Stimulated activated naive CD8-positive, alpha-beta T cell treated with anti-CD3 and anti-CD28 coated beads, Interleukin-15, amount 100 ng/mL, for 72 hours (primary cell): ENCODE data around the gene NTF3.

Experiments used
- ATAC-seq: fragments of 150-1000 bp; cut with Tn5 transposase; 2 replicates; pipeline ENCODE4 v1.10.0; 2021; ENCODE audit warnings: mild to moderate bottlenecking, moderate library complexity
- DNase-seq, 2 donors: peaks; one replicate each; pipeline ENCODE4 v3.0.0; 2021 to 2022
- H3K27ac Mint-ChIP-seq, 2 donors: one replicate each; pipeline ENCODE4 v1.8.0; 2022; ENCODE audit warnings: mild to moderate bottlenecking in 2 of 2, mixed read lengths in 2 of 2, moderate library complexity in 2 of 2
- H3K27me3 Mint-ChIP-seq: one replicate; pipeline ENCODE4 v1.8.0; 2022; ENCODE audit warnings: mixed read lengths
- H3K4me1 Mint-ChIP-seq: one replicate; pipeline ENCODE4 v1.8.0; 2022; ENCODE audit warnings: mild to moderate bottlenecking, mixed read lengths
- H3K4me3 Mint-ChIP-seq, 2 donors: one replicate each; pipeline ENCODE4 v1.8.0; 2022; ENCODE audit warnings: mild to moderate bottlenecking in 2 of 2, mixed read lengths in 2 of 2, moderate library complexity in 1 of 2
- H3K9me3 Mint-ChIP-seq, 2 donors: one replicate each; pipeline ENCODE4 v1.8.0; 2022; ENCODE audit warnings: mixed read lengths in 2 of 2

NTF3 gene

DNA sequence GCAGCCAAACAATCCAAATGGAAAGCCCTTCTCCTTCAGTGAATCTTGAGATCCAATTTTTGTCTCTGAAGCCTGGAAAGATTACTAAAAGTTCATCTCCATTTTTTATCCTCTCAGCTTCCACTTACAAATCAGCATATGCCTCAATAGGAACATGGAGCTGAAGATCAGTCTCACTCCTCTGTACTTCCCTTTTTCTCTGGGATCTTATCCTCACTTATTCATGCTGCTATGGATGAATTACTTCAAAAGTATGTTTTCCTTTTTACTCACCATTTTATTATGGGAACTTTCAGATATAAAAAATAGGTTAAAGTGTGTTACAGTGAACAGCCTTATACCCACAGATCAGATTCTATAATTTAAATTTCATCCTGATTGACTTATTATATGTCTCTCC lies 14.4 kb upstream of the NTF3 start:
- Mint-ChIP-seq H3K9me3 (peaks cover 0 to 7% of the 10 kb centered on the region in 2 donors), H3K27ac (no peak overlapping the region), H3K27me3 (peaks cover 15% of the 10 kb centered on the region), H3K4me3 (no peak overlapping the region), H3K4me1 (no peaks in the 10 kb centered on the region)
- ATAC-seq (no peak), DNase-seq (no peak)

- DNase-seq (no peak), ATAC-seq (no peak)
- no peak overlapping the region for H3K4me3 Mint-ChIP-seq
- no peak overlapping the region for H3K27ac Mint-ChIP-seq
- H3K9me3 Mint-ChIP-seq: no peaks in the 10 kb centered on the region
- H3K27me3 Mint-ChIP-seq: no peaks in the 10 kb centered on the region
- peaks cover 23% of the 10 kb centered on the region for H3K4me1 Mint-ChIP-seq
Measured at GRCh38 chr12:5428332-5429221, 3.3 kb upstream of the NTF3 start.

GRCh38 chr12:5429741-5430557 lies 2.0 kb upstream of the NTF3 start:
- no peak for DNase-seq
- Mint-ChIP-seq H3K27ac (peak overlapping the region in 1 of 2 donors; percentile 31), H3K4me1 (peaks cover 23% of the 10 kb centered on the region), H3K4me3 (no peak overlapping the region), H3K27me3 (no peaks in the 10 kb centered on the region), H3K9me3 (no peaks in the 10 kb centered on the region)
- no peak for ATAC-seq

- H3K9me3 Mint-ChIP-seq: no peaks in the 10 kb centered on the region
- no peaks in the 10 kb centered on the region for H3K27me3 Mint-ChIP-seq
- H3K4me3 Mint-ChIP-seq: peak overlapping the region; percentile 35 to 42
- ATAC-seq: no peak
- peaks cover 23% of the 10 kb centered on the region for H3K4me1 Mint-ChIP-seq
- no peak overlapping the region for H3K27ac Mint-ChIP-seq
- DNase-seq: no peak
Measured at GRCh38 chr12:5430641-5431603, 986 bp upstream of the NTF3 start.

GRCh38 chr12:5433081-5433844 lies 1.4 kb downstream of the NTF3 start:
- no peak for ATAC-seq
- no peaks in the 10 kb centered on the region for H3K9me3 Mint-ChIP-seq
- H3K4me1 Mint-ChIP-seq: peaks cover 23% of the 10 kb centered on the region
- H3K27ac Mint-ChIP-seq: no peak overlapping the region
- peaks cover 15% of the 10 kb centered on the region for H3K27me3 Mint-ChIP-seq
- H3K4me3 Mint-ChIP-seq: no peak overlapping the region
- DNase-seq: no peak

GRCh38 chr12:5433845-5434646 lies 2.1 kb downstream of the NTF3 start:
- peaks cover 15% of the 10 kb centered on the region for H3K27me3 Mint-ChIP-seq
- no peak overlapping the region for H3K27ac Mint-ChIP-seq
- ATAC-seq (no peak), DNase-seq (no peak)
- no peak overlapping the region for H3K4me3 Mint-ChIP-seq
- H3K9me3 Mint-ChIP-seq: no peaks in the 10 kb centered on the region
- H3K4me1 Mint-ChIP-seq: peaks cover 23% of the 10 kb centered on the region

GRCh38 chr12:5434647-5435560 lies 3.0 kb downstream of the NTF3 start:
- H3K4me3 Mint-ChIP-seq: no peak overlapping the region
- peaks cover 23% of the 10 kb centered on the region for H3K4me1 Mint-ChIP-seq
- H3K27me3 Mint-ChIP-seq: peaks cover 15% of the 10 kb centered on the region
- no peak for ATAC-seq
- DNase-seq: no peak
- no peak overlapping the region for H3K27ac Mint-ChIP-seq
- H3K9me3 Mint-ChIP-seq: no peaks in the 10 kb centered on the region

DNA sequence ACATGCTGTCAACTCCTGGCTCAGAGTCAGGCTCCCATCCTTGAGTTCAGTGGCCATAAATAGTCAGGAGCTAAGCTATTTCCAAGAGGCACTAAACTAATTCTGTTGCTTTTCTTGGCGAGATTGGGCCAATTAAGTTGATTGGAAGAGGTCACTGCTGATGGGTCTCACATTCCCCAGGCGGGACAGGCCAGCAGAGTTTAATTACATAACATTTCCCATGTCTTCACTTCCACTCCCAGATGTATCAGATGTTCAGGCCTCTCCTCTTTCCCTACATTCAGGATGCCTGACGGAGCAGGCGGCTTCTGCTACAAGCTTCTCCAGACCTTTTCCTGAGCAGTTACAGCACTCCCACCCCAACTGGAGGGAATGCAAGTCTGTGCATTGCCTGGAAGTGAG lies 5.3 kb downstream of the NTF3 start:
- no peaks in the 10 kb centered on the region for H3K9me3 Mint-ChIP-seq
- peaks cover 6% of the 10 kb centered on the region for H3K4me1 Mint-ChIP-seq
- DNase-seq: no peak
- H3K27me3 Mint-ChIP-seq: peaks cover 22% of the 10 kb centered on the region
- H3K4me3 Mint-ChIP-seq: no peak overlapping the region
- ATAC-seq: no peak
- H3K27ac Mint-ChIP-seq: no peak overlapping the region

GRCh38 chr12:5437589-5437988 lies 5.7 kb downstream of the NTF3 start:
- H3K27ac Mint-ChIP-seq: no peak overlapping the region
- H3K27me3 Mint-ChIP-seq: peaks cover 26% of the 10 kb centered on the region
- no peaks in the 10 kb centered on the region for H3K9me3 Mint-ChIP-seq
- DNase-seq (no peak), ATAC-seq (no peak)
- H3K4me1 Mint-ChIP-seq: peaks cover 2% of the 10 kb centered on the region
- H3K4me3 Mint-ChIP-seq: no peak overlapping the region

- peaks cover 31% of the 10 kb centered on the region for H3K27me3 Mint-ChIP-seq
- H3K27ac Mint-ChIP-seq: no peak overlapping the region
- H3K4me3 Mint-ChIP-seq: no peak overlapping the region
- no peaks in the 10 kb centered on the region for H3K4me1 Mint-ChIP-seq
- DNase-seq: no peak
- ATAC-seq: no peak
- H3K9me3 Mint-ChIP-seq: no peaks in the 10 kb centered on the region
Measured at GRCh38 chr12:5438671-5439200, 6.8 kb downstream of the NTF3 start.

DNA sequence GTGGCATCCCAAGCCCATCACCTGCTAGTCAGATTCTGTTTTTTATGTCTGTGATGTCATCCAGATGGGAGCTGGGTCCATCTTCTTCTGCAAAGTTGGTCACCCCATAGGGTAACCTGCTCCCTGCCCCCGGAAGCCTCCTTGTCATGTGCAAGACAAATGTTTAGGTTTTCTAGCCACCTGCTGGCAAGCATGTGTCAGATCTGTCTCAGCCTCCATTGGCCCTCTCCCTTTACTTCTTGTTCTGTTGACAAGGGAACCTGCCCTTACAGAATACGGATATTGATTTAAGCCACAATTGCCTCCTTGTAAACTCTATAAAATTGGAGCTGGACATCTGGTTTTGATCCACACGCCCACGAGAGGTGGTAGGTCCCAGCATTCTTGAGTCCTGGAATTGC lies 7.5 kb downstream of the NTF3 start:
- no peak overlapping the region for H3K27ac Mint-ChIP-seq
- ATAC-seq (no peak), DNase-seq (no peak)
- H3K4me1 Mint-ChIP-seq: no peaks in the 10 kb centered on the region
- no peaks in the 10 kb centered on the region for H3K9me3 Mint-ChIP-seq
- peaks cover 37% of the 10 kb centered on the region for H3K27me3 Mint-ChIP-seq
- H3K4me3 Mint-ChIP-seq: no peak overlapping the region

DNA sequence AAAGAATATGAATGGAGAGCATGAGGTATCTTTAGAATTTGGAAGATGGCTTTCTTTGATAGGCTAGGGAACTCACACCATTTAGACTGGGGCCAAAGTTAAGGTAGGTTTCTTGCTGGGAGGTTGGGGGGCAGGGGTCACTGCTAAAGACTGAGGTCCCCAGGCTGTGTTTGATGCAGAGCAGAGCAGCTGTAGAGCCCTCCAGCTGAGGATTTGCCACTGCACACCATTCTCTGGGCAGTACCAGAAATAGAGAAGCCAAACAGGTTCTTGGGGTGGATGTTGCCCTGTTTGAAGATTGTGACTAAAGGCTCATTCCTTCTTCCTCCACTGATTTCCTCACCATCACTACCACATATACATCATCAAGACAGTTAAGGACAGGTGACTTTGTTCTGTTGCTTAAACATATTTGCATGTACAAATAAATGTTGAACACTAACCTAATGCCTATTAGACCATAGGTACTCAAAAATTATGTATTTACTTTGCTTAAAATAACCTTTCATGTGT lies 7.9 kb downstream of the NTF3 start:
- Mint-ChIP-seq H3K27ac (no peak overlapping the region), H3K9me3 (no peaks in the 10 kb centered on the region), H3K27me3 (peaks cover 41% of the 10 kb centered on the region), H3K4me3 (no peak overlapping the region), H3K4me1 (no peaks in the 10 kb centered on the region)
- ATAC-seq (no peak), DNase-seq (no peak)

DNA sequence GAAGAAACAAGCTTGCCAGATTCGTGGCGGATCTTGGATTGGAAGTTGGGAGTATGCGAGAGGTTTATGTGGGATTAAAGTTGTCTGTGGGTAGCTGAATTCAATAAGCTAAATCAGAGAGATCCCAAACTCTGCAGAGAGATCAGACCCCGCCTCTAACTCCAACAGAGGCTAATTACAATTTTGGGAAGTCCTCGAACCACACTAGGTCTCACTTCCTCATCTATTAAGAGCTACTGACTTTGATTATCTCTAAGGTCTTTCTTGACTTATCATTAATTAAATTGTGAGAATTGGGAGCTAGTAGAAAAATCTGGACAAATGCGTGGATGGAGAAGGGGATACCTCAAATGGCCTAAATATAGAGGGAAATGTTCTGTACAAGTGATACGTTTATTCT lies 9.1 kb downstream of the NTF3 start:
- Mint-ChIP-seq H3K4me1 (no peaks in the 10 kb centered on the region), H3K4me3 (no peak overlapping the region), H3K27ac (no peak overlapping the region), H3K27me3 (peaks cover 46% of the 10 kb centered on the region), H3K9me3 (no peaks in the 10 kb centered on the region)
- ATAC-seq (no peak), DNase-seq (no peak)
